ENCODE results near the gene SERPINE1.

DNA sequence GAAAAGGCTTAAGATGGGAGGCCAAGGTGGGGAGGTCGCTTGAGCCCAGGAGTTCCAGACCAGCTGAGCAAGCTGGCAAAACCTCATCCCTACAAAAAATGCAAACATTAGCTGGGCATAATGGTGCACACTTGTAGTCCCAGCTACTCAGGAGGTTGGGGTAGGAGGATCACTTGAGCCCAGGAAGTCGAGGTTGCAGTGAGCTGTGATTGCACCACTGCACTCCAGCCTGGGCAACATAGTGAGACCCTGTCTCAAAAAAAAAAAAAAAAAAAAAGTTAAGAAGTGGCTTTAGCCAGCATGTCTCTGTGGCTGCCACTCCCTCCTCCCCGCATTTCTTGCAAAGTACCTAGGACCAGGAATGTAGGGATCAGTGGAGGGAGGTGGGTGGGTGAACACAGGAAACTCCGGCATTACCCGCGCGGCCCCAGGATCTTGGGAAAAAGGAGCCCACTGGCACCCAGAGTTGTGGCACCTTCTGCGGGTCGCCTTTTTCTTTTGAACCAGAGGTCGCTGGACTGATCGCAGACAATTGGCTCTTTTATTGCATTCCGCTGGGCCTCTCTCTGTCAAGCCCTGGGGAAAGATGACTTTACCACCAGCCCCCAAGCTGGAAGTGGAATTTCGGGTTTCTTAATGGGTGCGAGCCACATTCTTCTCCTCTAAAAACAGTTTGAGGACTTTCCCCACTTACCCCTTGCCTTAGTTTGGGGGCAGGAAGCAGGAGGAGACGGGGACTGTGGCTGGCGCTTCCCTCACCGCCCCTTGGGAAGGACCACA, 35.0 kb downstream of the SERPINE1 start:
- TF ChIP-seq, protein P1, sequence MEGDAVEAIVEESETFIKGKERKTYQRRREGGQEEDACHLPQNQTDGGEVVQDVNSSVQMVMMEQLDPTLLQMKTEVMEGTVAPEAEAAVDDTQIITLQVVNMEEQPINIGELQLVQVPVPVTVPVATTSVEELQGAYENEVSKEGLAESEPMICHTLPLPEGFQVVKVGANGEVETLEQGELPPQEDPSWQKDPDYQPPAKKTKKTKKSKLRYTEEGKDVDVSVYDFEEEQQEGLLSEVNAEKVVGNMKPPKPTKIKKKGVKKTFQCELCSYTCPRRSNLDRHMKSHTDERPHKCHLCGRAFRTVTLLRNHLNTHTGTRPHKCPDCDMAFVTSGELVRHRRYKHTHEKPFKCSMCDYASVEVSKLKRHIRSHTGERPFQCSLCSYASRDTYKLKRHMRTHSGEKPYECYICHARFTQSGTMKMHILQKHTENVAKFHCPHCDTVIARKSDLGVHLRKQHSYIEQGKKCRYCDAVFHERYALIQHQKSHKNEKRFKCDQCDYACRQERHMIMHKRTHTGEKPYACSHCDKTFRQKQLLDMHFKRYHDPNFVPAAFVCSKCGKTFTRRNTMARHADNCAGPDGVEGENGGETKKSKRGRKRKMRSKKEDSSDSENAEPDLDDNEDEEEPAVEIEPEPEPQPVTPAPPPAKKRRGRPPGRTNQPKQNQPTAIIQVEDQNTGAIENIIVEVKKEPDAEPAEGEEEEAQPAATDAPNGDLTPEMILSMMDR (conservative IDR thresholded peaks at IDR 0.05 in 1 of 2, IDR thresholded peaks at IDR 0.05 in 1 of 2; ENCODE audit: low read depth in 1 of 2, low read length in 2 of 2): no peak
- no peak for TF ChIP-seq EZH2 (IDR thresholded peaks at IDR 0.05; ENCODE audit: low read length, missing control alignments)
